ENCODE results near the gene C1QL2.

C1QL2 gene

GRCh38 chr2:119158563-119159347 is at the start of gene C1QL2:
Gene C1QL2 (minus strand): TSS chr2:119158751. CDS start chr2:119158269, 482 bp downstream.
- H3K36me3 Mint-ChIP-seq (ENCODE audit: insufficient read depth) = peaks cover 2% of the 10 kb centered on the region
- no peak within 1 kb of the TSS for H3K27ac Mint-ChIP-seq (ENCODE audit: low read depth)
- no peaks in the 10 kb centered on the region for H3K9me3 Mint-ChIP-seq
- H3K4me1 Mint-ChIP-seq = no peaks in the 10 kb centered on the region
- DNase-seq (ENCODE audit: low spot score in 2 of 2) (no peak), ATAC-seq (replicated peaks; ENCODE audit: extremely low read depth, poor library complexity, severe bottlenecking) (no peak)
- peaks cover 68% of the 10 kb centered on the region for H3K27me3 Mint-ChIP-seq
- H3K4me3 Mint-ChIP-seq = no peak within 1 kb of the TSS

GRCh38 chr2:119207447-119207846 is 48.9 kb upstream of the C1QL2 start:
- ATAC-seq (replicated peaks; ENCODE audit: extremely low read depth, poor library complexity, severe bottlenecking) (no peak), DNase-seq (ENCODE audit: low spot score in 2 of 2) (no peak)
- Mint-ChIP-seq H3K27ac (ENCODE audit: low read depth) (no peak overlapping the region), H3K4me1 (no peaks in the 10 kb centered on the region), H3K9me3 (no peaks in the 10 kb centered on the region), H3K4me3 (no peak overlapping the region), H3K27me3 (peaks cover 14% of the 10 kb centered on the region), H3K36me3 (ENCODE audit: insufficient read depth) (no peaks in the 10 kb centered on the region)

- H3K9me3 Mint-ChIP-seq = no peaks in the 10 kb centered on the region
- H3K27me3 Mint-ChIP-seq = peaks cover 6% of the 10 kb centered on the region
- H3K4me1 Mint-ChIP-seq = no peaks in the 10 kb centered on the region
- no peaks in the 10 kb centered on the region for H3K36me3 Mint-ChIP-seq (ENCODE audit: insufficient read depth)
- no peak overlapping the region for H3K4me3 Mint-ChIP-seq
- no peak for ATAC-seq (replicated peaks; ENCODE audit: extremely low read depth, poor library complexity, severe bottlenecking)
- no peak for DNase-seq (ENCODE audit: low spot score in 2 of 2)
- no peak overlapping the region for H3K27ac Mint-ChIP-seq (ENCODE audit: low read depth)
These were observed 47.6 kb upstream of the C1QL2 start for GRCh38 chr2:119206201-119206600.

GRCh38 chr2:119205001-119205706 is 46.6 kb upstream of the C1QL2 start:
- Mint-ChIP-seq H3K36me3 (ENCODE audit: insufficient read depth) (no peaks in the 10 kb centered on the region), H3K27ac (ENCODE audit: low read depth) (no peak overlapping the region), H3K4me3 (no peak overlapping the region), H3K4me1 (no peaks in the 10 kb centered on the region), H3K9me3 (no peaks in the 10 kb centered on the region), H3K27me3 (peaks cover 11% of the 10 kb centered on the region)
- DNase-seq (ENCODE audit: low spot score in 2 of 2) (no peak), ATAC-seq (replicated peaks; ENCODE audit: extremely low read depth, poor library complexity, severe bottlenecking) (no peak)

GRCh38 chr2:119204525-119204924 is 46.0 kb upstream of the C1QL2 start:
- no peak for ATAC-seq (replicated peaks; ENCODE audit: extremely low read depth, poor library complexity, severe bottlenecking)
- no peak for DNase-seq (ENCODE audit: low spot score in 2 of 2)
- peaks cover 11% of the 10 kb centered on the region for H3K27me3 Mint-ChIP-seq
- no peaks in the 10 kb centered on the region for H3K4me1 Mint-ChIP-seq
- no peaks in the 10 kb centered on the region for H3K36me3 Mint-ChIP-seq (ENCODE audit: insufficient read depth)
- H3K9me3 Mint-ChIP-seq = no peaks in the 10 kb centered on the region
- H3K27ac Mint-ChIP-seq (ENCODE audit: low read depth) = no peak overlapping the region
- no peak overlapping the region for H3K4me3 Mint-ChIP-seq

- Mint-ChIP-seq H3K27ac (ENCODE audit: low read depth) (no peak overlapping the region), H3K4me1 (no peaks in the 10 kb centered on the region), H3K9me3 (no peaks in the 10 kb centered on the region), H3K27me3 (peaks cover 28% of the 10 kb centered on the region), H3K36me3 (ENCODE audit: insufficient read depth) (no peaks in the 10 kb centered on the region), H3K4me3 (no peak overlapping the region)
- DNase-seq (ENCODE audit: low spot score in 2 of 2) = no peak
- ATAC-seq (replicated peaks; ENCODE audit: extremely low read depth, poor library complexity, severe bottlenecking) = no peak
These were observed 44.2 kb upstream of the C1QL2 start for GRCh38 chr2:119202610-119203310.

- peaks cover 29% of the 10 kb centered on the region for H3K27me3 Mint-ChIP-seq
- H3K36me3 Mint-ChIP-seq (ENCODE audit: insufficient read depth) = no peaks in the 10 kb centered on the region
- H3K9me3 Mint-ChIP-seq = no peaks in the 10 kb centered on the region
- no peaks in the 10 kb centered on the region for H3K4me1 Mint-ChIP-seq
- no peak overlapping the region for H3K4me3 Mint-ChIP-seq
- DNase-seq (ENCODE audit: low spot score in 2 of 2) (no peak), ATAC-seq (replicated peaks; ENCODE audit: extremely low read depth, poor library complexity, severe bottlenecking) (no peak)
- H3K27ac Mint-ChIP-seq (ENCODE audit: low read depth) = no peak overlapping the region
These were observed 43.3 kb upstream of the C1QL2 start for GRCh38 chr2:119201815-119202214.

GRCh38 chr2:119198240-119198840 is 39.8 kb upstream of the C1QL2 start:
- Mint-ChIP-seq H3K27me3 (peaks cover 60% of the 10 kb centered on the region), H3K9me3 (no peaks in the 10 kb centered on the region), H3K4me1 (no peaks in the 10 kb centered on the region), H3K4me3 (no peak overlapping the region), H3K36me3 (ENCODE audit: insufficient read depth) (no peaks in the 10 kb centered on the region), H3K27ac (ENCODE audit: low read depth) (no peak overlapping the region)
- ATAC-seq (replicated peaks; ENCODE audit: extremely low read depth, poor library complexity, severe bottlenecking) (no peak), DNase-seq (ENCODE audit: low spot score in 2 of 2) (no peak)

- Mint-ChIP-seq H3K4me1 (no peaks in the 10 kb centered on the region), H3K9me3 (no peaks in the 10 kb centered on the region), H3K27ac (ENCODE audit: low read depth) (no peak overlapping the region), H3K4me3 (no peak overlapping the region), H3K27me3 (peaks cover 67% of the 10 kb centered on the region), H3K36me3 (ENCODE audit: insufficient read depth) (no peaks in the 10 kb centered on the region)
- ATAC-seq (replicated peaks; ENCODE audit: extremely low read depth, poor library complexity, severe bottlenecking) = no peak
- no peak for DNase-seq (ENCODE audit: low spot score in 2 of 2)
These were observed 39.1 kb upstream of the C1QL2 start for GRCh38 chr2:119197529-119198239.

- Mint-ChIP-seq H3K9me3 (no peaks in the 10 kb centered on the region), H3K36me3 (ENCODE audit: insufficient read depth) (no peaks in the 10 kb centered on the region), H3K4me3 (no peak overlapping the region), H3K27ac (ENCODE audit: low read depth) (no peak overlapping the region), H3K4me1 (no peaks in the 10 kb centered on the region), H3K27me3 (peaks cover 73% of the 10 kb centered on the region)
- ATAC-seq (replicated peaks; ENCODE audit: extremely low read depth, poor library complexity, severe bottlenecking) (no peak), DNase-seq (ENCODE audit: low spot score in 2 of 2) (no peak)
These were observed 38.5 kb upstream of the C1QL2 start for GRCh38 chr2:119197126-119197405.

GRCh38 chr2:119196301-119197125 is 38.0 kb upstream of the C1QL2 start:
- DNase-seq (ENCODE audit: low spot score in 2 of 2) (no peak), ATAC-seq (replicated peaks; ENCODE audit: extremely low read depth, poor library complexity, severe bottlenecking) (no peak)
- no peak overlapping the region for H3K27ac Mint-ChIP-seq (ENCODE audit: low read depth)
- no peaks in the 10 kb centered on the region for H3K36me3 Mint-ChIP-seq (ENCODE audit: insufficient read depth)
- H3K9me3 Mint-ChIP-seq = no peaks in the 10 kb centered on the region
- H3K27me3 Mint-ChIP-seq = peaks cover 78% of the 10 kb centered on the region
- H3K4me3 Mint-ChIP-seq = no peak overlapping the region
- H3K4me1 Mint-ChIP-seq = no peaks in the 10 kb centered on the region

Measured in central memory CD8-positive, alpha-beta T cell (primary cell).